Activated T-helper 1 cell treated with anti-CD3 and anti-CD28 coated beads, Interleukin-2, amount 50 U/mL, for 16 hours (primary cell): ENCODE data around the gene PDCD4.
A peak's percentile ranks its signal among the peaks of the same experiment; 100 is the strongest.

Experiments
- DNase-seq, 2 donors: peaks; one replicate each; pipeline ENCODE4 v3.0.0-alpha.2; 2020; ENCODE audit warnings: low read depth in 1 of 2, low spot score in 1 of 2

Gene PDCD4

DNA sequence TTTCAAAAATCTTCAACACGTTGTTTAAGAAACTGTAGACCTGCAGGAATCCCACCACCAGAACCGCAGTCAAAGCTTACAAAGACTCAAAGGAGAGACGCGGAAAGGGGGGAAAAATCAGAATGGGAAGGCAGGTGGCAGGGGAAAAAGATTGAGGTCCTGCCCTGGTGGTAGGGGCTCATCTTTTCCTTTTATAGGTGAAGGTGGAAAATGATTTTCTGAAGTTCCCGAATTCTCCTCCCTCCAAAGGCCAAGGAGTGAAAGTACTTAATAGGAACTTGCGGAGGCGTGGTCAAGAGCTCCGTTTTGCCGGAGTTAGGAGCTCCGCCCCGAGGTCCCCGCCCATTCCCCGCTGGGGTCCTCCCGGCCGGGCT is 46.5 kb downstream of the PDCD4 start:
- DNase-seq, result peak in 1 of 2 donors; percentile 73

- DNase-seq, result peak in 1 of 2 donors; percentile 74
Measured at GRCh38 chr10:110918643-110919348, 47.1 kb downstream of the PDCD4 start, which contains the start of gene BBIP1. TSS of gene BBIP1 (minus strand) at chr10:110919180. CDS start at chr10:110918157, 1,023 bp downstream.

DNA sequence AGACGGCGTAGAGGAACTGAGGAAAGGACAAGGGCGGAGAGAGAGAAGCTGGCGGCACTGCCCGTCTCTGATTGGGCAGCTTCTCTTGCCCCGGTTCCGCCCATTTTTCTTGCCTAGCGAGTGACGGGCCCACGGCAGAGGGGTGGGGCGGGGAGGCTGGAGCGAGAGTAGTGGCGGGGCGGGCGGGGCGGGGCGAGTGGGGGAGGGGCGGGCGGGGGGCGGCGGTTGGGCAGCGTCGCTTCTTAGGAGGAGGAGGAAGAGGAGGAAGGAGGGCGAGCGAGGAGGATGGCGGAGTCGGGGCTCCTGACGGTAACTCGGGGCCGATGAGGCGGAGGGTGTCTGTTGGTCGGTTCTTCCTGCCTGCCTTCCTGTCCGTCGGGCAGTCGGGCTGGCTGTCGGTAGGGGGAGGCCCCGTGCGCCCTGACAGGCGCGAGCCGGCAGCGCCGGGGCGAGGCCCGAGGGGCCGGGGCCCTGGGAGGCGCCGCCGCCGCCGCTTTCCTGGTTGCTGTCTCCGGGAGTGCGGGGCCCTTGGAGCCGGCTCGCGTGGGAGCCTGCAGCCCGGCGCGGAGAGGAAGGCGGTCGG is 47.7 kb downstream of the PDCD4 start, which contains the start of gene SHOC2:
Gene SHOC2, plus strand, starts transcription at position 256 of the 583 bp plus-strand sequence. CDS start 44,755 bp downstream, outside the sequence.
- peak; percentile 92 to 97 for DNase-seq

DNA sequence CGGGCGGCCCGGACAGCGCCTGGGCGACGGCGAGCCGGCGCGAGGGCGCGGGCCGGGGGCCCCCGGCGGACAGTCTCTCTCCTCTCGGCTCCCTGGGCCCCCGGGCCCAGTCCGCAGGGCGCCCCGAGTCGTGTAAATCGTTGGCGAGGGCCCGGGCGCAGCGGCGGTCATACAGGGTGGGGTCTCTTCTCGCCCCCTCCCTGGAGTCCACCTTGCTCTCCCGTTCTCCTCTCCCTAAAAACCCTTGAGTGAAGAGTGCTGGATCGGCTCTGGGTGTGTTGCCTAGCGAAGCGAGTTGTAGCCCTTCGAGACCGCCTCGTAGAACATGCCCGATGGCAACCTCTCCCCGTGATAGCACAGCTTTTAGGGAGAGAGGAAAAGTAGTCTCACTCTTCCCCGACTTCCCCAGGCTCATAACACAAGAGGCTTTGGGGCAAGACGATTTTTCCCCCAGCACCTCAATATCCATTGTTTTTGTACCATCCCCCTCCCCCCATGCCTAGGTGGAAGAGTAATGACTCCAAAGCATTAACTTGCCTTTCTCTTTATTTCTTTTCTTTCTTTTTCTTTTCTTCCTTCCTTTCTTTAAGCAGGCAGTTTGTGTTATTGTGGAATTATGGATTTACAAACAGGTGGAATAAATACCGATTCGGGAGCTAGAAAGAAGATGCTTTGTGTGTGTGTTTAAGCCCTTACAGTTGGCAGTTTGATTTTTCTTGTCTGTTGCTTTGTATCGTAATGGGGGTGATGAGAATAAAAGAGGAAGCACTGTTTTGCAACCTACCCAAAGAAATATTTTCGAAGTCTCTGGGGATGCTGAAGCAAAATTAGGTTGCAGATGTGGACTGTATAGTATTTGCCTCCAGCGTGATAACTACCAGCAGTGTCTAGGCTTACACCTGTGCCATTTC is 48.5 kb downstream of the PDCD4 start:
- no peak for DNase-seq

DNA sequence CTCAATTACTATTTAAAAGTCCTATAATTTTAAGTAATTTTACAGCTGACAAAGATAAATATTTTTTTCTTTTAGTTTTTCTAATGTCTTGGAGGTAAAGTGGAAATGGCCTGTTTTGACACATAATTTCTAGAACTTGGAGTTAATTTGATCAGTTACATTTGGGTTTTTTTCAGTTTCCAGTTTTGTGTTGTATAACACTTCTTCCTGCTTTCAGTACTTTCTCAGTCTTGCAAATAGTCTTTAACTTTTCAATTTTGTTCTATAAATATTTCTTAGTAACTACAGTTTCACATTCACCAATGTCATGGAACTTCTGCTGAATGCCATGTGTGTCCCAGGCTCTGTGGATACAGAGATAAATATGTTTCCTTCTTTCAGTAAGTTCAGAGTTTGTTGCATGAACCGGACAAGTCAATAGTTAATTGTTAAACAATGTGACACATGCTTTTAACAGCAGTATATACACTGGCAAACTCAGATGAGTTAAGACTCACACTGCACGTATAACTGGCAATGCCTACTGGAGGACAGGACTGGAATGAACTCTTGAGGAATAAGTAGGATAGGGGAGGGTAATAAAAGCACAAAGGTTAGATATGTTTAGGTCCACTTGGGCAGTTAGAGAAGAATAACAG is 52.2 kb downstream of the PDCD4 start:
- no peak for DNase-seq

DNA sequence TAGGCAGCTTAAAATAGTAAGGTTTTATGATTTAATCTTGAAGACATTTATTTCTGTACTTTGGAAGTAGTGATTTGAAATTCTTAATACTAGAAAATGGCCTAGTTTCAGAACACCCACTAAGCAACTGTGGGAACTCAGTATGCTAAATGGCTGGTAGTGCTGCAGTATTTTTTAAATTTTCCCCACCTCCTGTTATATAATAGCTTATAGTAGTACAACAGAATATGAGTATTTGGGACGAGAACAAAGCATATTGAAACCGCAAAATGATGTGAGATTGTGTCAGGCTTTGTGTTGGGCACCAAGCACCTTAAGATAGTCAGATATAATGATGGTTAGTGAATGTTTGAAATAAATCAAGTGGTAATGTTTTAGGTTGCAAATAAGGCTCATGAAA is 55.7 kb downstream of the PDCD4 start:
- no peak for DNase-seq

DNA sequence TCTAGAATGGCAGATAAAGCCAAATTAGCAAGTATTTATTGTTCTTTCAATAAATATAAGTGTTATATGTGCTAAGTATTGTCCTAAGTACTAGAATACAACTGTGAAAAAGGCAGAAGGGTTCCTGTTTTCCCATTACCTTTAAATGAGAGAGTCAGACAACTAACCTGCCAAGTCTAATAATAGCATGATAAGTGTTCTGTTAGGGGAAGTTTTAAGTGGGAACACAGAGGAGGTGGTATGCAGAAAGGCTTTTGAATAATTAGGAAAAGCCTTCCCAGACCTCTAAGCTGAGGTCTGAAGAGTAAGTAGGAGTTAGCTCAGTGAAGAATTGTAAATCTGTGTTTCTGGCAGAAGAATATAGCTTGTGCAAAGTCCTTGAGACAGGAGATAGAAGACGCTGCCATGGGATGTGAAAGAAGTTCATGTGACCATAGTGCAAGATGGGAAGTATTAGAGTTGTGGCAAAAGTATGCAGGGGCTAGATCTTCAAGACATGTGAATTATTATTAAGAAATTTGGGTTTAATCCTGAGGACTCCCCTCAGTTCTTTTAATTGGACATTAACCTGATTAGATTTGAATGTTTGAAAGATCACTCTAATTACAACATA is 60.1 kb downstream of the PDCD4 start:
- no peak for DNase-seq

- no peak for DNase-seq
Measured at GRCh38 chr10:110932505-110933180, 60.9 kb downstream of the PDCD4 start.

- no peak for DNase-seq
Measured at GRCh38 chr10:110936757-110937156, 65.0 kb downstream of the PDCD4 start.

- DNase-seq, result no peak
Measured at GRCh38 chr10:110939419-110939818, 67.7 kb downstream of the PDCD4 start.

- no peak for DNase-seq
Measured at GRCh38 chr10:110944792-110945396, 73.2 kb downstream of the PDCD4 start.

DNA sequence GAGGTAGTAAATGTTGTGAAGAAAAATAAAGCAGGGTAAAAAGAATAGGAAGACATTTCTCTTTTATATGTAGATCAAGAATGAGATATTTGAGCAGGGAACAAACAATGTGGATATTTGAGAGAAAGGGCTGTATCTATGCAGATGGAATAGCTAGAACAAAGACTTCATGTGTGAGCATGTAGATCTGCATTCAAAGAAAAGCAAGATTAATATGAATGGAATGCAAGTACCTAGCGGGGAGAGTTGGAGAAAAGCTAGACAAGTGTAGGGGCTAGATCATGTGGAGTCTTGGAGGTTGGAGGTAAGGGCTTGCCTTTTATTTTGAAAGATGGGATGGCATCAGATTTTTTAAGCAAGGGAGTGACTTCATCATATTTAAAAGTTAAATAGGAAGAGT is 74.8 kb downstream of the PDCD4 start:
- DNase-seq, result no peak

DNA sequence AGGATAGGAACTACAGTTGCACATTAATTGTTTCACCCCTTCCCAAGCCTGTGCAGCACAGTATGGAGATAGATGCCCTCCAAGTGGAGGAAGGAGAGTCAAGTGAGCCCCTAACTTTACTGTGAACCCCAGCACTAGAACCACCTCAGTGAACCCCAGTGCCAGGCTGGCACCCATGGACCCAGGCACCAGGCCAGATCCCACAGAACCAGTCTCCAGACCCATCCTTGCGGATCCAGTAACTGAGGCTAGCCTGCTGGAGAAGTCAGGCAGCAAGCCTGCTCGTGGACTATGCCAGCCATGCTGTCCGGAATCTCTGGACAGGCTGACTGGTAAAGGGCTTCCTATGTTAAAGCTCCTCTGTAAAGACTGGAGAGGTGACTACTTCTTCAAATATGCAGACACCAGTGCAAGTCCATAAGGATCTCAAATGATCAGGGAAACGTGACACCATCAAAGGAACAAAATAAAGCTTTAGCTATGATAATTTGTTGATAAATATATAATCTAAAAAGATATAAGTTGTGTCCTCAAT is 75.4 kb downstream of the PDCD4 start:
- no peak for DNase-seq
